Endothelial cell of umbilical vein (primary cell): ENCODE measurements around the gene EAF1.

Experiments
- EZH2 ChIP-seq: IDR thresholded peaks from 2 replicates; pipeline ENCODE4 v1.6.1; 2012; ENCODE audit warnings: borderline replicate concordance, low read depth, mild to moderate bottlenecking, moderate library complexity, low read length, inconsistent platforms; ENCODE audit not compliant: severe bottlenecking
- POLR2A ChIP-seq: IDR thresholded peaks from 2 replicates; pipeline ENCODE4 v1.6.1; 2012; ENCODE audit warnings: low read depth, mild to moderate bottlenecking, control low read depth, low read length
- POLR2AphosphoS5 ChIP-seq: IDR thresholded peaks from 2 replicates; pipeline ENCODE4 v1.6.1; 2012; ENCODE audit warnings: low read depth, mild to moderate bottlenecking, control low read depth, low read length, moderate library complexity; ENCODE audit not compliant: insufficient read depth
- TF ChIP-seq, protein P1 (sequence below), 2 donors: IDR thresholded peaks; 1 replicate in 1 of 2; 2 replicates in 1 of 2; pipeline ENCODE4 v1.5.1; 2011; ENCODE audit warnings: low read length in 2 of 2, mild to moderate bottlenecking in 2 of 2, moderate library complexity in 2 of 2, control low read depth in 1 of 2, inconsistent platforms in 1 of 2, low read depth in 1 of 2; ENCODE audit not compliant: insufficient read depth in 1 of 2; ENCODE audit errors: extremely low read depth in 1 of 2
- TF ChIP-seq, protein P2 (sequence below): IDR thresholded peaks from 2 replicates; pipeline ENCODE4 v1.6.1; 2011; ENCODE audit not compliant: insufficient read depth, insufficient read length

DNA sequence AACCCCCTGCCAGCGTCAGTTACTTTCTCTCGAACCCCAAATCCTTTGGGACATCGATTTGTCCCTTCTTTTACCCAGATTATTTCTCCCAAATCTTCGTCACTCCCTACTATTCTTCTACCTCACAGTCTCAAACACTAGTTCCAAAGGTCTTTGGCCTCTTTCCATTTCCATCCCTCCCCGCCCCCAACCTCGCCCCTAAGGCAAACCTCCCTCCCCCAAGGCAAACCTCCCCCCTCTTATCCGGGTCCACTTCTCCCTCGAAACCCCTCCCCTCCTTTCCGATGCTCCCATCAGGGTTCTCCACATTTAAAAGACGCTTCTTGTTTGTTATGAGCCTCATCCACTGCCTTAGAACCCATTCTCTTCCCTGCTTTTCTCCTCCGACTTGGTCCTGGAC is 583 bp downstream of the EAF1 start:
- TF ChIP-seq, protein P1, sequence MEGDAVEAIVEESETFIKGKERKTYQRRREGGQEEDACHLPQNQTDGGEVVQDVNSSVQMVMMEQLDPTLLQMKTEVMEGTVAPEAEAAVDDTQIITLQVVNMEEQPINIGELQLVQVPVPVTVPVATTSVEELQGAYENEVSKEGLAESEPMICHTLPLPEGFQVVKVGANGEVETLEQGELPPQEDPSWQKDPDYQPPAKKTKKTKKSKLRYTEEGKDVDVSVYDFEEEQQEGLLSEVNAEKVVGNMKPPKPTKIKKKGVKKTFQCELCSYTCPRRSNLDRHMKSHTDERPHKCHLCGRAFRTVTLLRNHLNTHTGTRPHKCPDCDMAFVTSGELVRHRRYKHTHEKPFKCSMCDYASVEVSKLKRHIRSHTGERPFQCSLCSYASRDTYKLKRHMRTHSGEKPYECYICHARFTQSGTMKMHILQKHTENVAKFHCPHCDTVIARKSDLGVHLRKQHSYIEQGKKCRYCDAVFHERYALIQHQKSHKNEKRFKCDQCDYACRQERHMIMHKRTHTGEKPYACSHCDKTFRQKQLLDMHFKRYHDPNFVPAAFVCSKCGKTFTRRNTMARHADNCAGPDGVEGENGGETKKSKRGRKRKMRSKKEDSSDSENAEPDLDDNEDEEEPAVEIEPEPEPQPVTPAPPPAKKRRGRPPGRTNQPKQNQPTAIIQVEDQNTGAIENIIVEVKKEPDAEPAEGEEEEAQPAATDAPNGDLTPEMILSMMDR (IDR thresholded peaks at IDR 0.05; ENCODE audit: extremely low read depth in 1 of 2, insufficient read depth in 1 of 2, low read depth in 1 of 2, low read length in 2 of 2): no peak
- TF ChIP-seq EZH2: no peak
- no peak for TF ChIP-seq POLR2AphosphoS5
- no peak for TF ChIP-seq POLR2A
- TF ChIP-seq, protein P2, sequence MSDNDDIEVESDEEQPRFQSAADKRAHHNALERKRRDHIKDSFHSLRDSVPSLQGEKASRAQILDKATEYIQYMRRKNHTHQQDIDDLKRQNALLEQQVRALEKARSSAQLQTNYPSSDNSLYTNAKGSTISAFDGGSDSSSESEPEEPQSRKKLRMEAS: no peak
